ENCODE results near the gene DNAJB12.

Gene DNAJB12

DNA sequence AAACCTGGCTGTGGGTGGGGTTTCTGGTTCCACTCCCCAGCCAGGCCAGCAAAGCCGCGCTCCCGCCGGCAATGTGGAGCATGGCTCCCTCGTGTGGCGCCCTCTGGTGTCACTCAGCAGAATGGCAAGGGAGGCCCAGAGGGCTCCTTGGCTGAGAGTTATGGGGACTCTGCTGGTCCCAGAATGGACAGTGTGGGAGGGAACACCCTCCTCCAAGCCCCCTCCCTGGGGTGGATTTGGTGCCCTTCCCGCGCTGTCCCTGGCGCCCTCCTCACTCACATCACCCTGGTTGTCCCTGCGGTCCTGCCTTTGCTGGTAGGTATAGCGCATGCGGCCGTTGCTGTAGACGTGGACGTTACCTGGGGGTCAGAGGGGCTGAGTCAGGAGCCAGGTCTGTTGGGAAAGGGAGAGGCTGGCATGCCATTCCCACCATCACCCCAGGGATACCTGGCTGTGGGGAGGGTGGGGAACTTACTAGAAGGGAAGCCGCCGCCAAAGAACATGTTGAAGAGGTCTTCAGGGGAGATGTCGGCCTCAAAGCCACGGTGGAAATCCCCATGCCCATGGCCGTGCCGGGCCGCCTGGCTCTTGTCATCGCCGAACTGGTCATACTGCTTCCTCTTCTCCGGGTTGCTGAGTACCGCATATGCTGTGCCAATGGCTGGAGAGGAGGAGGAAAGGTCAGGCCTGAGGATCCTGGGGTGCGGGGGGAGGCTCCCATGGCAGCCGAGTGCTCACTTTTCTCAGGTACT is 14.0 kb downstream of the DNAJB12 start:
- ATAC-seq: peak; percentile 62
- Mint-ChIP-seq H3K4me3 (no peak overlapping the region), H3K27ac (peak overlapping the region; percentile 67), H3K4me1 (peaks cover 45% of the 10 kb centered on the region), H3K36me3 (peaks cover 53% of the 10 kb centered on the region), H3K9me3 (no peaks in the 10 kb centered on the region), H3K27me3 (no peaks in the 10 kb centered on the region)

DNA sequence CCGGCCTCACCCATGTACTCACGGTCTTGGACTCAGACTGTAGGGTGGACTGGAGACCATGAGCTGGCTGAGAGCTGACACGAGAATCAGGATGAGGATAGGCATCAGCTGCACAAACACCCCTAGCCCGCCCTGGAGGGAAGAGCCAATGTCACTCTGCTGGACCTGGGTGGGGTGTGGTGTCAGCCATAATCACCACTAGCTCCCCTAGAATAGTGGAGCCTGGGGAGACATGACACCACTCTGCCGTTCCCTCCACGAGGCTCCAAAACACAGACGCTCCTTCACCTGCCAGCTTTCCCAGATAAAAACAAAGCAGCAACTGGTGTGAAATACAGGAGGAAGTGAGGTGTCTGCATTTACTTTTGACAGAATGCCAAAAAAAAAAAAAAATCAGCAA is 16.5 kb downstream of the DNAJB12 start:
- H3K27ac Mint-ChIP-seq: no peak overlapping the region
- no peaks in the 10 kb centered on the region for H3K27me3 Mint-ChIP-seq
- peaks cover 56% of the 10 kb centered on the region for H3K4me1 Mint-ChIP-seq
- ATAC-seq: no peak
- H3K4me3 Mint-ChIP-seq: no peak overlapping the region
- H3K36me3 Mint-ChIP-seq: peaks cover 54% of the 10 kb centered on the region
- no peaks in the 10 kb centered on the region for H3K9me3 Mint-ChIP-seq

DNA sequence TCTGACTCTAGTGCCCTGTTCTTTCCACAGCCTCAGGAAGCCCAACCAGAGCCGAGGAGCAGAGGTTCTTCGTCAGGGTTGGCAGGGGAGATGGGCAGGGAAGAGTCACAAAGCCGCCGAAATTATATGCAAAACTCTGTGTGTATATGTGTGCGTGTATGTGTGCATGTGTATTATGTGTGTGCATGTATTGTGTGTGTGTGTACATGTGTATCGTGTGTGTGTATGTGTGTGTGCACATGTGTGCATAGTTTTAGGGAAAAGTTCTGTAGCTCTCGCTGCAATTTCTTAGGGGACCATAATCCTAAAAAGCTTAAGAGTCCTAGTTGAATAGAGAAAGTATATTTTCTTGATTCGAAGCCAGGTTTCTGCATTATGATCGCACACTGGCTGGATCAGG is 17.0 kb downstream of the DNAJB12 start:
- Mint-ChIP-seq H3K4me1 (peaks cover 59% of the 10 kb centered on the region), H3K4me3 (no peak overlapping the region), H3K27ac (no peak overlapping the region), H3K36me3 (peaks cover 51% of the 10 kb centered on the region), H3K27me3 (no peaks in the 10 kb centered on the region), H3K9me3 (no peaks in the 10 kb centered on the region)
- no peak for ATAC-seq

DNA sequence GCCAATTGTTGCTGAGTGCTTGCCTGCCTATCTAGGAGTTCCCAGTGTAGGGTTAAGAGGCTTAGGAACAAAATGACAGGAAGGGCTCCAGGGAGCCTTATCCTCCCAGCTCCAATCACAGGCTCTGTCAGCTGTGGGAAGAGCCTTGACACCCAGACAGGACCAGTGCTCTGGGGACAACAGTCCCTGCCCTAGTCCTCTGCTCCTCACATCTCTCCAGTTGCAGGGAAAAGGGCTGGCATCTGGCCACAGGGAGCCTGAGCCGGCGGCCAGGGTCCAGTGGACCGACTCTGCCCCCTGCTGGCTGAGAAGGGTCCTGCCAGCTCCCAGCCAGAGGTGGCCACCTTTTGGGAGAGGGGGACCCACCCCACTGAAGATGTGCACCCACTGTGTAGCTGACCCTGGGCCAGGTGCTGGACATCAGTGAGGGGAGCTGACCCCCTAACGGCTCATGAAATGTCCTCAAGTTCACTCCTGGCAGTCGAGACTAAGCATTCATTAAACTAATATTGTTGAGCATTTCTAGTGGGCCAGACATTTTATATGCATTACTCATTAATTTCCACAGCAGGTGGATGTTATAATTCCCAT is 17.6 kb downstream of the DNAJB12 start:
- Mint-ChIP-seq H3K27ac (peak overlapping the region; percentile 90), H3K4me3 (no peak overlapping the region), H3K36me3 (peaks cover 45% of the 10 kb centered on the region), H3K9me3 (no peaks in the 10 kb centered on the region), H3K27me3 (no peaks in the 10 kb centered on the region), H3K4me1 (peaks cover 65% of the 10 kb centered on the region)
- ATAC-seq: no peak

DNA sequence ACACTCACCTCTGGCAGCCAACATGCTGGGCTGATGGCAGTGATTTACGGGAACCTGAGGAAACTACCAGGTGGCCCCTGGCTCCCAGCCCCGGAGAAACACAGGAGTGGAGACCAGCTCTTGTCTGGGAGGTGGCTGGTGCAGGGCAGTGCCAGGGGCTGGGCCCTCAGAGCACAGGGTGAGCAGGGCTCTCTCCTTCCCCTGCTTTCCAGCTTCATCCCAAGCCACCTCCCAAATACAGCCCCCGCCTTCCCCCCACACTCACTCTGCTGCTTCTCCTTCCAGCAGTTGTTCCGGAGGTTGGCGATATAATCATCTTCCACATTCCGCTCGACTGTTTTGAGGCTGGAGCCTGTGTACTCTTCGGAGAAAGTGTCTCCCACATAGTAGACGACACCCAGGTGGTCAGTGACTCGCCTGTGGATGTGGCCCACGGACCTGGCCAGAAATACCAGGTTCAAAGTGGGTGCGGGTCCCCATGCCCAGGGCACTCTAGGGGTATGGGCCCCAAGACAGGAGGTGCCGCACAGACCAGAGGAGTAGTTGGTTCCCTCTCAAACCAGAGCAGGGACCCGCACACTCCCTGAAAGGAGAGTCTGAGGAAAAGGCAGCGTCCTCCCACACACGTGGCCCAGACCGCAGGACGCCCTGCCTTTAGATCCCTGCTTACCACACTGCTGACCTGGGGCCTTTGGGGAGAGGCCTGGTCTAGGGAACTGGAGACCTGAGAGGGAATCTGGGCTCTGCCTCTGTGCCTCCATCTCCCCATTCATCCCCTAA is 18.3 kb downstream of the DNAJB12 start:
- peaks cover 72% of the 10 kb centered on the region for H3K4me1 Mint-ChIP-seq
- H3K4me3 Mint-ChIP-seq: peak overlapping the region; percentile 39
- H3K27me3 Mint-ChIP-seq: no peaks in the 10 kb centered on the region

DNA sequence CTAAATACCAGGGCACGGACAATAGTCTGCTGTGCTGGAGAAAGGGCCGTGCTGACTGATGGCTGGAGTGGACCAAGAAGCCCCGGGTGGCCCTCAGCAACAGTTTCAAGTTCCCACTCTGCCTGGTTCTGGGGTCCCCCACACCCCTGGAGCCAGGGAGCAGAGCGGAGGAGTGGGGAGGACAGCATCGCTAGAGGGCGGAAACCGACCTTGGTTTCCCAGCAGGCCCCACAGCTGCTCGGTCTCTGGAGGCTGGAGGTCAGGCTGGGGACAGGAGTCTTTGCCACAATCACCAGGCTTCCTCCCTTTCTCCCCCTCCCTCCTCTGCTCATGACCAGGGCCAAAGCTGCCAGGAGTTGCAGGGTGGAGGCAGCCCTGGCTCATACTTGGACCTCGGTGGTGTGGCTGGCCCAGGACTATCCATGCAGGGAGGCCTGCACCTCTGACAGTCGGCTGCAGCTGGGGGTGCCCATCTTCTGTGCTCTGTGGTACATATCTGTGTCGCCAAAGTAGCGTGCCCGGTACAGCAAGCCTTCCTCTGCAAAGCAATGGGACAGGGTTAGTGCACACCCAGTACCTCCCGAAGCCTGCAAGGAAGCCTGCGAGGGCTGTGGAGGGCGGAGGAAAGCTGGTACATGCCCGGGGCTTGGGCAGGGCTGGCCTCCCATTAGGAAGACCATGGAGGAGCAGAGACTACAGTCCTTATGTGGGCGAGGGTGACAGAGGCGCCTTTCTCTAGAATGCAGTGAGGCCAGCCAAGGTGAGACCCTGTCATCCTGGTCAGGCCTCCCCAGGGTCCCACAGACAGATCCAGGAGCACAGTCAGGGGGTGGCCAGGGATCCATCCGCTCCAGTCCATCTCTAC is 19.1 kb downstream of the DNAJB12 start:
- Mint-ChIP-seq H3K27me3 (no peaks in the 10 kb centered on the region), H3K9me3 (no peaks in the 10 kb centered on the region), H3K4me3 (peak overlapping the region; percentile 67), H3K4me1 (peaks cover 73% of the 10 kb centered on the region), H3K36me3 (peaks cover 38% of the 10 kb centered on the region), H3K27ac (peak overlapping the region; percentile 90)
- ATAC-seq: peak; percentile 61

More for the DNA sequence above, 18.3 kb downstream of the DNAJB12 start:
- peaks cover 45% of the 10 kb centered on the region for H3K36me3 Mint-ChIP-seq
- H3K27ac Mint-ChIP-seq: peak overlapping the region; percentile 90
- ATAC-seq: no peak
- H3K9me3 Mint-ChIP-seq: no peaks in the 10 kb centered on the region

DNA sequence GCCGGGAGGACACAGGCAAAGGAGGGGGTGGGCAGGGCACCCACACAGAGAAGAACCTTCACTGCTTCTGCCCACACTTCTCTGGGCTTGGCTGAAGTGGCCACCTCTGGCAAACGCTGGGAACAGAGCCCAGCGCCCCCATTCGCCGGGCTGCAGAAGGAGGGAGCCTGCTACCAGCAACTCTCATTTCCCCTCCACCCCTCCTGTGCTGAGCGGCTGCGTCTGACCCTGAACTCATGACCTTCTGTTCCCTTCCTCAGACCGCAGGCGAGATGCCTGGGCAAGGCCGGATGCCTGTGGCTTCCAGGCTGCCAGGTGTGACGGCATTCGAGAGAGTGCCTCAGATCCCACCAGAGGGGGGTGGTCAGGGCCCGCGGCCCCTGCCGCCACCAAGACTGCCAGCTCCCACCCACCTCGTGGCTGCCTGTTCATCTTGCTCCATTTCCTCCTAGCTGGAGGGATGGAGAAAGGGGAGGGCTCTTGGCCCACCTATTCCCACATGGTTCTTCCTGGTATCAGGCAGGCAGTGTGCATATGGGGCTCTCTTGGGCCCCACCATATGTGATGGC is 19.8 kb downstream of the DNAJB12 start:
- peak overlapping the region; percentile 67 for H3K4me3 Mint-ChIP-seq
- H3K9me3 Mint-ChIP-seq: no peaks in the 10 kb centered on the region
- H3K27ac Mint-ChIP-seq: peak overlapping the region; percentile 90
- peaks cover 33% of the 10 kb centered on the region for H3K36me3 Mint-ChIP-seq
- no peaks in the 10 kb centered on the region for H3K27me3 Mint-ChIP-seq
- H3K4me1 Mint-ChIP-seq: peaks cover 76% of the 10 kb centered on the region
- peak; percentile 86 for ATAC-seq

DNA sequence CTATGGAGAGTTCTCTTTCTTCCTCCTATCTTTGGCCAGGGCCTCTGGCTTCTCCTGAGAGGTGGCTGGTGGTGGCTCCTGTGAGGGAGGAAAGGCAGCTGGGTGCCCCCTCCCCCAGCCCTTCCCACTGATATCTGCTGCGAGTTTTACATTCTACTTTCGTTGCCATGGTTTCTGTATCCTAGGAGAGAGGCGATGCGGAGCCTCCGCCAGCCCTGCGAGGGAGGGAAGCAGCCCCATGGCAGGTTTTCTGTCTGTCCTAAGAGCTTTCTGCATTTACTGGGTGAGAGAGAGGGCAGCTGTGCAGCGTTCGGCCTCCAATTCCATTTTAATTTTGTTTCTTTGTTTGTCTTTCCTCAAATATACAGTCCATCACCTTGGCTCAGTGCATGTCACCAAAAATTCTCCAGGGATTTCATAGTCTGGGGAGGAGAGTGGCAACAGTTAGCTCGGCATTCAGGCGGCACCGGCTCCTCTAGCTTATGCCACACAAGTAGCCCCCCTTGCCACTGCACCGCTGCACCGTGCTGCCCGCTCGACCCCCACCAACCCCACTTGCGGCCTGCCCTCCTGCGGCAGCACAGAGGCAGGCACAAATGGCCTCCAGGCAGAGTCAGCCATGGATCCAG is 20.4 kb downstream of the DNAJB12 start:
- Mint-ChIP-seq H3K27me3 (no peaks in the 10 kb centered on the region), H3K4me3 (peak overlapping the region; percentile 67), H3K4me1 (peaks cover 81% of the 10 kb centered on the region), H3K9me3 (no peaks in the 10 kb centered on the region), H3K27ac (peak overlapping the region; percentile 90), H3K36me3 (peaks cover 33% of the 10 kb centered on the region)
- ATAC-seq: no peak

DNA sequence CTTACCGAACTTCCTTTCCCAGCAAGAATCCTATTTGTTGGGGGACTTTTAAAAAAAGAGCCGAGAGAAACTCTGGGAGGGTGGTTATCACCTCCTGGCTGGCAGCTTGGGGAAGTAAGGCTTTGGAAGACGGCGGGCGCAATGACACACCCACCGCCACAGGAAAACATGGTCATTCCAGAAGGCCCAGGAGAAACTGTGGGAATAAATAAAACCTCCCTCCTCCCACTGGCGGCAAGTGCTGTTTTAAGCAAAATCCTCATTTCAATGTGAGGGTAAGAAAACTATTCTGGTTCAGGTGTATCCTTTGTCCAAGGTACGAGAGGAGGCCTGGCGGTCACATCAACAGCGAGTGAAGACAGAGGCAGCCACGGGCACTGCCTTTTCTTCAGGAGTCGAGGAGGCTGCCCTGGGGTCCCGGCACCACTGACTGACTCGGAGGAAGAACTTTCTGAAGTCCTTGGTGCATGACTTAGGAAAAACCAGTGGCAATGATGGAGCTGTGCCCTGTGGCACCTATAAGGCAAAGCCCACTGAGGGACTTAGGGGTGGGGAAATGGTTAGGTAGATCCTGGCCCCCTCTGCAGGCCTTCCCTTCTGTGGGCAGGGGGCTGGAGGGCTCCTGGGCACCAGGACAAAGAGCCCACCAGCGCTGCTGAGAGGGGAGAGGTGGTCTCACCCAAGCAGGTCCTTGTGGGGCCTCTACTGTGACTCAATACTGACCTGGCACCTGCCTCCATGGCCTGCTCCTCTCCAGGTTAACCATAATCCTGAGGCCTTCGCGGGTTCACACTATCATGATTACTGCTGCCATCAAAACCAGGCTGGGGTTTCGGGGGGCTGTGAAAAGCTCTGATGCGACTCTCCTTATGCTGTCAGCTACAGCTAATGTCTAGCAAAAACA is 21.4 kb downstream of the DNAJB12 start:
- Mint-ChIP-seq H3K9me3 (no peaks in the 10 kb centered on the region), H3K27me3 (no peaks in the 10 kb centered on the region), H3K4me3 (no peak overlapping the region)

DNA sequence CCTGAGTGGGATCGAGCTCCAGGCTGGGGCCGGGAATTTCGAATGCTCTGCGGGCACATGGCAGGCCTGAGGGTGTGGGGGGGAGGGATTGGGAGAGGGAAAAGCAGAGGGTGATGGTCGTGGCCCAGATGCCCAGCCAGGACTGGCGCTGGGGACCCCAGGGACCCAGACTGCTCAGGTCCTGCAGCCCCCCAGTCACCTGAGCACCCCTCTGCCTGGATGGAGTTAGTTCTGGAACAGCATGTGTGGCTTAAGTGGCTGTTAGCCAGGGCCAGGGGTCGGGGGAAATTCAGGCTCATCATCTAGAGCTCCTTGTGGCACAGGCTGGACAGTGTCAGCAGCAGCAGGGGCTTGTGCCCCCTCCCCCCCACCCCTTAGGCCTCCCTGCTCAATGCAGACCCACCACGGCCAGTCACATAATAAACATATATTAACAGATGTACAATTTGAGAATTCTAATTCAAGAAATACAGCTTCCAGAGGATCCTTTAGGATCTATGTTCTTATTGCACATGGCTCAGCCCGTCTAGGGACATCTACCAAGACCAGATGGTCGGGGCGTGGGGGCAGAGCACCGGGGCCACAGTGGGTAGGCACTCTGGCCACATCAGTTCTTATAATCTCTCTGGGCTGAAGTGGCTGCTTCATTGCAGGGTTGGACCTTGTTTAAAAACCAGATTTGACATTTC is 22.2 kb downstream of the DNAJB12 start:
- Mint-ChIP-seq H3K4me3 (no peak overlapping the region), H3K27ac (peak overlapping the region; percentile 90), H3K9me3 (no peaks in the 10 kb centered on the region), H3K27me3 (no peaks in the 10 kb centered on the region), H3K36me3 (peaks cover 23% of the 10 kb centered on the region), H3K4me1 (peaks cover 97% of the 10 kb centered on the region)
- ATAC-seq: no peak

More for the DNA sequence above, 21.4 kb downstream of the DNAJB12 start:
- peaks cover 89% of the 10 kb centered on the region for H3K4me1 Mint-ChIP-seq
- peaks cover 31% of the 10 kb centered on the region for H3K36me3 Mint-ChIP-seq
- ATAC-seq: no peak
- H3K27ac Mint-ChIP-seq: peak overlapping the region; percentile 90

DNA sequence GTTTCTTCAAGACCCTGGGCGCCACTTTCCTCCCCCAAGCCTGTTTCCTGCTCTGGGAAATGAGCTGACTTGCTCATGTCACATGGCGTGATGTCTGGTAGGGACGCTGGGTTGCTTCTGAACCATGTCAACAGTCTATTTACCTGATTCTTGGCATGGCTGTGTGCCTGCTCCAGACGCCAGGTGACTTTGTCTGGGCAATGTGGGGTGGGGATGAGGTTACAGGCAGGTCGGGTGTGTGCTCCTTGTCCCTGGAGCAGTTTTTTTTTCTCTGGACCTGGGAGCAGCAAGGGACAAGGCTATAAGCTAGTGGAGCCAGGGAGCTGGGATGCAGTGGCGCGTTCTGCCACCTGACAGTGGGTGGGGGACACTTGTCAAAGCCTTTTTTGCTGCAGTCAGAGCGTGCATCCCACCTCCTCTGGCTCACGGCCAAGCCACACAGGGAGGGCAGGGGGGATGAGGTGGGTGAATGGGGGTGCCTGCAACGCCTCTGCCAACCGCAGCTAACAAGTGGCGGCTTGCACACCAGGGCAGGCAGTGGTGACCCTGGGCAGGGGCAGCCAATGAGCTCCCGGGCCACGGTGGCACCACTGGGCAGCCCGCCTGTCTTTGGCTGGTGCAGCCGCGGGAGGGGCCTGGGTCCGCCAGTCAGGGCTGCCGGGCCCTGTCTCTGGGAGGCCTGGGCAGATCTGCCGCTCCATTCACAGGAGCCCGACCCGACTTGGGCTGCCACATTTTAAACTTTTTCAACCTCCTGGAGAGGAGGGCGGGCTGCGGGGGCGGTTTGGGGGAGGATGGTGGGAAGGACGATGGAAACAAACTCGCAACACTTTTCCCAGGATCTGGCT is 22.9 kb downstream of the DNAJB12 start:
- Mint-ChIP-seq H3K36me3 (peaks cover 16% of the 10 kb centered on the region), H3K9me3 (no peaks in the 10 kb centered on the region), H3K4me3 (peak overlapping the region; percentile 52), H3K27ac (peak overlapping the region; percentile 90), H3K27me3 (no peaks in the 10 kb centered on the region), H3K4me1 (peaks cover 93% of the 10 kb centered on the region)
- peak; percentile 86 for ATAC-seq

DNA sequence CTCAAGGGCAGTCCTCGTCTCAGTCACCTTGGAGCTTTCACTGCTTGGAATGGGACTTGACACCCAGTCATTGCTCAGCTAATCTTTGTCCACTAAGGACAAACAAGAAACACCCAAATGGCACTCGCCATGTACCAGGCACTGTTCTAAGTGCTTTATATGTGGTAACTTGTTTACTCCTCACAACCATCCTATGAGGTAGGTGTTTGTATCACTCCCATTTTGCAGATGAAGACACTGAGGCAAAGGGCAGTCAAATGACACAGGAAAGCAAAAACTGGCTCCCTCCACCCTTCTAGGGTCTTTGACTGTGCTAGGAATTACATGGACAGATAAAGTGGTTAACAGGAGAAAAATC is 24.7 kb downstream of the DNAJB12 start:
- Mint-ChIP-seq H3K36me3 (peaks cover 10% of the 10 kb centered on the region), H3K4me1 (peaks cover 81% of the 10 kb centered on the region), H3K4me3 (no peak overlapping the region), H3K9me3 (no peaks in the 10 kb centered on the region), H3K27me3 (no peaks in the 10 kb centered on the region), H3K27ac (peak overlapping the region; percentile 90)
- no peak for ATAC-seq

All from stimulated activated memory B cell treated with anti-CD40 and anti-IgM and Interleukin-4, amounts not matched to agents 10 μg/mL and 1 μg/mL and 100 μg/mL, for 72 hours (primary cell).